ENCODE measurements around the gene CHMP5.

The CHMP5 gene

GRCh38 chr9:33242609-33243134 lies 22.2 kb upstream of the CHMP5 start:
- no peak overlapping the region for H3K4me3 ChIP-seq (replicated peaks; ENCODE audit: low read depth, low read length)
- DNase-seq (ENCODE audit: low read depth): no peak
- no peak for TF ChIP-seq CTCF (IDR thresholded peaks at IDR 0.05; ENCODE audit: low read length, missing control alignments)

GRCh38 chr9:33244137-33244784 lies 20.6 kb upstream of the CHMP5 start:
- no peak overlapping the region for H3K4me3 ChIP-seq (replicated peaks; ENCODE audit: low read depth, low read length)
- no peak for TF ChIP-seq CTCF (IDR thresholded peaks at IDR 0.05; ENCODE audit: low read length, missing control alignments)
- no peak for DNase-seq (ENCODE audit: low read depth)

- TF ChIP-seq CTCF (IDR thresholded peaks at IDR 0.05; ENCODE audit: low read length, missing control alignments): no peak
- H3K4me3 ChIP-seq (replicated peaks; ENCODE audit: low read depth, low read length): no peak overlapping the region
- DNase-seq (ENCODE audit: low read depth): no peak
Observed at GRCh38 chr9:33245341-33245740, 19.5 kb upstream of the CHMP5 start.

- DNase-seq (ENCODE audit: low read depth): no peak
- no peak overlapping the region for H3K4me3 ChIP-seq (replicated peaks; ENCODE audit: low read depth, low read length)
- no peak for TF ChIP-seq CTCF (IDR thresholded peaks at IDR 0.05; ENCODE audit: low read length, missing control alignments)
Observed at GRCh38 chr9:33246269-33246860, 18.5 kb upstream of the CHMP5 start.

GRCh38 chr9:33248606-33249005 lies 16.2 kb upstream of the CHMP5 start:
- TF ChIP-seq CTCF (IDR thresholded peaks at IDR 0.05; ENCODE audit: low read length, missing control alignments): no peak
- DNase-seq (ENCODE audit: low read depth): no peak
- no peak overlapping the region for H3K4me3 ChIP-seq (replicated peaks; ENCODE audit: low read depth, low read length)

- TF ChIP-seq CTCF (IDR thresholded peaks at IDR 0.05; ENCODE audit: low read length, missing control alignments): no peak
- no peak for DNase-seq (ENCODE audit: low read depth)
- H3K4me3 ChIP-seq (replicated peaks; ENCODE audit: low read depth, low read length): no peak overlapping the region
Observed at GRCh38 chr9:33249087-33249658, 15.7 kb upstream of the CHMP5 start.
